HG03521 (cell line): Measurements from ENCODE around the gene MAZ.

Source experiments
- ATAC-seq: cut with Tn5 transposase; IDR thresholded peaks from one replicate; pipeline ENCODE4 v1.9.1; 2021; ENCODE audit warnings: mild to moderate bottlenecking, moderate library complexity; ENCODE audit not compliant: unreplicated experiment

The MAZ gene

GRCh38 chr16:29809031-29809747 is 2.9 kb downstream of the MAZ start:
- ATAC-seq = no peak

- no peak for ATAC-seq
These were observed 3.7 kb downstream of the MAZ start for GRCh38 chr16:29809850-29810698.

GRCh38 chr16:29810699-29811169 is 4.4 kb downstream of the MAZ start:
- ATAC-seq = no peak

- ATAC-seq = peak; percentile 21
These were observed 5.0 kb downstream of the MAZ start for GRCh38 chr16:29811170-29811895.

GRCh38 chr16:29811896-29812665 is 5.8 kb downstream of the MAZ start, which contains the start of gene PRRT2:
PRRT2 (plus strand) TSS chr16:29812193; CDS start chr16:29813055, 862 bp downstream.
- no peak for ATAC-seq

GRCh38 chr16:29812754-29813643 is 6.7 kb downstream of the MAZ start:
- ATAC-seq = no peak

GRCh38 chr16:29813644-29814562 is 7.6 kb downstream of the MAZ start:
- no peak for ATAC-seq

- no peak for ATAC-seq
These were observed 8.3 kb downstream of the MAZ start for GRCh38 chr16:29814592-29814991.

- no peak for ATAC-seq
These were observed 8.8 kb downstream of the MAZ start for GRCh38 chr16:29815032-29815721.

- peak; percentile 55 for ATAC-seq
These were observed 9.7 kb downstream of the MAZ start, which contains the start of gene PAGR1 for GRCh38 chr16:29815793-29816693. PAGR1 (plus strand) TSS chr16:29816152; CDS start chr16:29816526, 374 bp downstream.

- peak; percentile 12 for ATAC-seq
These were observed 10.5 kb downstream of the MAZ start for GRCh38 chr16:29816694-29817441.

- no peak for ATAC-seq
These were observed 11.8 kb downstream of the MAZ start for GRCh38 chr16:29818082-29818481.

GRCh38 chr16:29819506-29819905 is 13.2 kb downstream of the MAZ start:
- no peak for ATAC-seq

- no peak for ATAC-seq
These were observed 14.0 kb downstream of the MAZ start, which contains the start of gene MVP for GRCh38 chr16:29820271-29820701. MVP (plus strand) TSS chr16:29820462; CDS start chr16:29830550, 10,088 bp downstream.

GRCh38 chr16:29820730-29821642 is 14.7 kb downstream of the MAZ start:
- no peak for ATAC-seq
